SK-N-SH (cell line): ENCODE measurements around the gene SP110. TPM values are rescaled to one million over a fixed set of nuclear protein-coding genes. Genes with fewer than 3 reads are reported as not detected.

Experiments
- CTCF ChIA-PET: fragments of 300-600, 350-600 bp; formaldehyde crosslinking; extraction: SDS; loops from one replicate; lab custom pipeline; 2021; lab: Yijun Ruan, JAX
- POLR2A ChIA-PET: fragments of 350-600 bp; sonication (Branson Sonifier 250); formaldehyde crosslinking; extraction: SDS; loops from one replicate; lab custom pipeline; 2020; ENCODE audit warnings: antibody characterized with exemption, inconsistent platforms; lab: Yijun Ruan, JAX
- DNase-seq: peaks from one replicate; pipeline ENCODE4 v3.0.0; 2012
- H2AFZ ChIP-seq: fragments of 200-600 bp; sonication (generic); 2 replicates; pipeline ENCODE4 v1.8.1; 2016; ENCODE audit warnings: antibody characterized with exemption, mild to moderate bottlenecking, low read depth
- H3F3A ChIP-seq: fragments of 200-600 bp; sonication (generic); replicated peaks from 2 replicates; pipeline ENCODE3; 2016; ENCODE audit warnings: antibody characterized with exemption, mild to moderate bottlenecking; ENCODE audit not compliant: insufficient read depth
- H3K27ac ChIP-seq, 2 experiments: fragments of 200-500 bp in 1 of 2; fragments of 200-600 bp in 1 of 2; sonication (Bioruptor generic) in 1 of 2; sonication (generic), shearing (Covaris generic) in 1 of 2; 2 replicates each; pipeline versions ENCODE4 v1.5.1 to v1.6.1; 2014 to 2016; ENCODE audit warnings: low read depth in 2 of 2, inconsistent platforms in 1 of 2, low read length in 1 of 2, mild to moderate bottlenecking in 1 of 2, mixed read lengths in 1 of 2
- H3K27me3 ChIP-seq: fragments of 200-600 bp; sonication (generic), shearing (Covaris generic); 2 replicates; pipeline ENCODE4 v1.6.1; 2016; ENCODE audit warnings: mixed run types; ENCODE audit not compliant: insufficient read depth
- H3K36me3 ChIP-seq, 2 experiments: fragments of 200-500 bp in 1 of 2; fragments of 200-600 bp in 1 of 2; sonication (Bioruptor generic) in 1 of 2; sonication (generic) in 1 of 2; replicated peaks in 1 of 2; 2 replicates each; pipeline versions ENCODE3 to v1.5.1; 2014 to 2016; ENCODE audit warnings: low read length in 1 of 2, mild to moderate bottlenecking in 1 of 2; ENCODE audit not compliant: insufficient read depth in 2 of 2, control insufficient read depth in 1 of 2
- H3K4me1 ChIP-seq, 2 experiments: fragments of 200-500 bp in 1 of 2; fragments of 200-600 bp in 1 of 2; sonication (Bioruptor generic) in 1 of 2; sonication (generic), shearing (Covaris generic) in 1 of 2; 2 replicates each; pipeline versions ENCODE4 v1.5.1 to v1.6.1; 2014 to 2016; ENCODE audit warnings: low read depth in 1 of 2, low read length in 1 of 2, mixed run types in 1 of 2; ENCODE audit not compliant: insufficient read depth in 2 of 2, control insufficient read depth in 1 of 2
- H3K4me2 ChIP-seq: fragments of 200-600 bp; sonication (generic), shearing (Covaris generic); 2 replicates; pipeline ENCODE4 v1.6.1; 2017; ENCODE audit warnings: mixed run types
- H3K4me3 ChIP-seq, 2 experiments: fragments of 200-500 bp in 1 of 2; fragments of 200-600 bp in 1 of 2; sonication (Bioruptor generic) in 1 of 2; sonication (generic), shearing (Covaris generic) in 1 of 2; 2 replicates each; pipeline versions ENCODE4 v1.5.1 to v1.8.1; 2014 to 2016; ENCODE audit warnings: low read depth in 2 of 2, inconsistent platforms in 1 of 2, low read length in 1 of 2, mild to moderate bottlenecking in 1 of 2, mixed read lengths in 1 of 2, moderate library complexity in 1 of 2
- H3K79me2 ChIP-seq: fragments of 200-600 bp; sonication (generic); 2 replicates; pipeline ENCODE4 v1.8.1; 2017; ENCODE audit warnings: mild to moderate bottlenecking; ENCODE audit not compliant: insufficient read depth
- H3K9ac ChIP-seq: fragments of 200-600 bp; sonication (generic); 2 replicates; pipeline ENCODE4 v1.6.1; 2017; ENCODE audit warnings: mixed run types
- H3K9me2 ChIP-seq: fragments of 200-600 bp; sonication (generic); 2 replicates; pipeline ENCODE4 v1.6.1; 2017; ENCODE audit warnings: mixed run types
- H3K9me3 ChIP-seq: fragments of 200-600 bp; sonication (generic); 2 replicates; pipeline ENCODE4 v1.6.1; 2017; ENCODE audit warnings: mixed run types, mild to moderate bottlenecking, moderate library complexity
- H4K20me1 ChIP-seq: fragments of 200-600 bp; sonication (generic); 2 replicates; pipeline ENCODE4 v1.6.1; 2017; ENCODE audit warnings: mild to moderate bottlenecking, mixed run types; ENCODE audit not compliant: insufficient read depth
- CHD2 ChIP-seq: fragments of 150-350 bp; IDR thresholded peaks from 2 replicates; pipeline ENCODE4 v1.6.1; 2018; ENCODE audit warnings: low read length; ENCODE audit not compliant: partially characterized antibody
- CTCF ChIP-seq: fragments of 200-600 bp; sonication (generic); IDR thresholded peaks from 2 replicates; pipeline ENCODE4 v1.6.1; 2017; ENCODE audit warnings: antibody characterized with exemption, mild to moderate bottlenecking, moderate library complexity
- FOXJ3 ChIP-seq: sonication (generic); formaldehyde crosslinking; IDR thresholded peaks from 2 replicates; pipeline ENCODE4 v1.5.1; 2020; ENCODE audit warnings: mild to moderate bottlenecking, missing genetic modification reagents
- JUND ChIP-seq: IDR thresholded peaks from 2 replicates; pipeline ENCODE4 v1.4.0; 2012
- MEF2A ChIP-seq: IDR thresholded peaks from 2 replicates; pipeline ENCODE4 v1.4.0; 2012; ENCODE audit warnings: low read depth, borderline replicate concordance
- RAD21 ChIP-seq: IDR thresholded peaks from 2 replicates; pipeline ENCODE4 v1.6.1; 2012; ENCODE audit warnings: mild to moderate bottlenecking, low read length
- SIN3A ChIP-seq: IDR thresholded peaks from 2 replicates; pipeline ENCODE4 v1.6.1; 2012; ENCODE audit warnings: low read depth, mild to moderate bottlenecking, low read length, moderate library complexity, borderline replicate concordance
- USF1 ChIP-seq: IDR thresholded peaks from 2 replicates; pipeline ENCODE4 v1.4.0; 2012; ENCODE audit warnings: low read depth, borderline replicate concordance
- ZBTB33 ChIP-seq: IDR thresholded peaks from 2 replicates; pipeline ENCODE4 v1.4.0; 2012; ENCODE audit warnings: low read depth, borderline replicate concordance
- WGBS: methylation state at CpG from one replicate; pipeline ENCODE4 v1.1.6; 2017; ENCODE audit warnings: low lambda C conversion rate; 5-methylcytosine and 5-hydroxymethylcytosine counted together
- polyA plus RNA-seq, 3 experiments: library from polyadenylated mRNA; depleted of rRNA; stranded (reverse); fragments of >200 nt; gene quantifications; 2 replicates each; pipeline ENCODE4 v1.2.3, GENCODE V29; 2012
- TF ChIP-seq, protein P1 (sequence below): fragments of 150-350 bp; IDR thresholded peaks from 2 replicates; pipeline ENCODE4 v1.6.1; 2016; ENCODE audit warnings: mild to moderate bottlenecking, low read depth, low read length

Gene SP110
- polyA plus RNA-seq, 1 of the 3 experiments (the other 2 are of a cell fraction), result 10.4 TPM

- TF ChIP-seq USF1 (no peak), CHD2 (no peak)
Observed at GRCh38 chr2:230220347-230220969, 674 bp upstream of the SP110 start.

DNA sequence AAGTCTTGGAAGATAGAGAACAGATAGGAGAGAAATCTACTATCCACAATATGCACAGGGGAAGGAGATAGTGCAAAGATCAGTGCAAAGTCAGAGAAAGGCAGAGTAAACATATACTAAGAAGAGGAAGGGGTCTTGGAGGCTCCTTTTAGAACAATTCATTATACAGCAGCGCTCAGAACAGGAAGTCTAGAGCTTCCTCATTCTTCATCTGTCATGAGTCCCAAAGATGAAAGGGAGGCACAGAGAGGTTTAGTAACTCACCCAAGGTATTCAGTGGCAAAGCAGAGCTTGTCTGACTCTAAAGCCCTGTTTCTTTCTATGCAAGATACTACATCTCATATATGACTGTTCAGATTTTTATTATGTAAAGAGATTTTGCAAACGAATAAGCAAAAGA is 1.4 kb downstream of the SP110 start:
- TF ChIP-seq FOXJ3 (CRISPR knock-in tag), result no peak
- no peak for TF ChIP-seq CTCF
- no peak for TF ChIP-seq JUND
- TF ChIP-seq, protein P1, sequence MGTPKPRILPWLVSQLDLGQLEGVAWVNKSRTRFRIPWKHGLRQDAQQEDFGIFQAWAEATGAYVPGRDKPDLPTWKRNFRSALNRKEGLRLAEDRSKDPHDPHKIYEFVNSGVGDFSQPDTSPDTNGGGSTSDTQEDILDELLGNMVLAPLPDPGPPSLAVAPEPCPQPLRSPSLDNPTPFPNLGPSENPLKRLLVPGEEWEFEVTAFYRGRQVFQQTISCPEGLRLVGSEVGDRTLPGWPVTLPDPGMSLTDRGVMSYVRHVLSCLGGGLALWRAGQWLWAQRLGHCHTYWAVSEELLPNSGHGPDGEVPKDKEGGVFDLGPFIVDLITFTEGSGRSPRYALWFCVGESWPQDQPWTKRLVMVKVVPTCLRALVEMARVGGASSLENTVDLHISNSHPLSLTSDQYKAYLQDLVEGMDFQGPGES, result no peak
- no peak for TF ChIP-seq MEF2A
- no peak for TF ChIP-seq RAD21
- TF ChIP-seq SIN3A, result no peak
- no peak for TF ChIP-seq ZBTB33
- POLR2A ChIA-PET, result no interaction called here
- H3K9me3 ChIP-seq, result no peaks in the 10 kb centered on the region
- CTCF ChIA-PET, result no interaction called here
- no peaks in the 10 kb centered on the region; the same call in 1 of the 2 replicates for H3K79me2 ChIP-seq
- peak overlapping the region; percentile 85 for H3K4me2 ChIP-seq
- H4K20me1 ChIP-seq, result no peaks in the 10 kb centered on the region
- peaks cover 0 to 23% of the 10 kb centered on the region in 2 experiments for H3K36me3 ChIP-seq
- H3K27ac ChIP-seq, result no peak overlapping the region
- no peak overlapping the region for H3K9ac ChIP-seq
- no peaks in the 10 kb centered on the region; a peak in 1 of 4 replicates for H3K4me1 ChIP-seq
- H3F3A ChIP-seq, result no peaks in the 10 kb centered on the region
- H3K4me3 ChIP-seq, result 0 out of 4 replicates have a peak overlapping the region, but pooled peaks of 1 of the 2 experiments have one; percentile 84
- no peak overlapping the region for H2AFZ ChIP-seq
- WGBS, result 36% methylated on average over 2 of the region's 2 CpGs
- DNase-seq, result no peak
- H3K9me2 ChIP-seq, result no peaks in the 10 kb centered on the region
- no peaks in the 10 kb centered on the region for H3K27me3 ChIP-seq

More at GRCh38 chr2:230220347-230220969, 674 bp upstream of the SP110 start:
- no peaks in the 10 kb centered on the region for H3F3A ChIP-seq
- peaks cover 0 to 10% of the 10 kb centered on the region in 2 experiments for H3K36me3 ChIP-seq
- H3K9ac ChIP-seq, result peak overlapping the region; percentile 66
- H3K4me2 ChIP-seq, result peak overlapping the region; percentile 85
- peak overlapping the region; percentile 60 to 64 for H3K27ac ChIP-seq
- ChIA-PET CTCF (no interaction called here), POLR2A (interaction anchor here (0.7 kb wide), 1 partner anchor 38 kb away, joined by 3 read pairs; no protein-coding TSS in a partner anchor)
- H2AFZ ChIP-seq, result peak overlapping the region; percentile 84
- H3K9me3 ChIP-seq, result no peaks in the 10 kb centered on the region
- H3K4me1 ChIP-seq, result no peaks in the 10 kb centered on the region; a peak in 1 of 4 replicates
- H3K9me2 ChIP-seq, result no peaks in the 10 kb centered on the region
- peak overlapping the region; percentile 80 to 84 for H3K4me3 ChIP-seq
- H4K20me1 ChIP-seq, result no peaks in the 10 kb centered on the region
- 95% methylated on average over 1 of the region's 1 CpG for WGBS
- H3K27me3 ChIP-seq, result no peaks in the 10 kb centered on the region
- no peaks in the 10 kb centered on the region; the same call in 1 of the 2 replicates for H3K79me2 ChIP-seq
- no peak for DNase-seq
